Activated CD8-positive, alpha-beta T cell treated with anti-CD3 and anti-CD28 coated beads for 36 hours (primary cell): ENCODE results near the gene CEP152. TPM values are rescaled to one million over a fixed set of nuclear protein-coding genes. Genes with fewer than 3 reads are reported as not detected.
"Not testable (repeated sequence)": the region's sequence is repeated elsewhere in the genome, so short reads cannot be mapped to it uniquely, and the experiment has no call there.

ENCODE experiments used
- ATAC-seq: fragments of 200-7000 bp; cut with Tn5 transposase; one replicate; pipeline ENCODE4 v1.10.0; 2021; ENCODE audit warnings: mild to moderate bottlenecking, moderate library complexity
- CTCF ChIA-PET: fragments of 350-600 bp; sonication (Branson Sonifier 250); formaldehyde crosslinking; loops from one replicate; lab custom pipeline; 2021; ENCODE audit warnings: antibody characterized with exemption; lab: Charles Lee
- POLR2A ChIA-PET: fragments of 350-600 bp; sonication (Branson Sonifier 250); formaldehyde crosslinking; loops from one replicate; lab custom pipeline; 2021; ENCODE audit warnings: antibody characterized with exemption; lab: Charles Lee
- DNase-seq: peaks from one replicate; pipeline ENCODE4 v3.0.0-alpha.2; 2020
- H3K27ac Mint-ChIP-seq: one replicate; pipeline ENCODE4 v1.8.0; 2021; ENCODE audit warnings: mild to moderate bottlenecking, mixed read lengths
- H3K27me3 Mint-ChIP-seq: one replicate; pipeline ENCODE4 v1.8.0; 2021; ENCODE audit warnings: mixed read lengths
- H3K36me3 Mint-ChIP-seq: one replicate; pipeline ENCODE4 v1.8.0; 2021; ENCODE audit warnings: low read depth, mixed read lengths
- H3K4me1 Mint-ChIP-seq: one replicate; pipeline ENCODE4 v1.8.0; 2021; ENCODE audit warnings: low read depth, mixed read lengths
- H3K4me3 Mint-ChIP-seq: one replicate; pipeline ENCODE4 v1.8.0; 2021; ENCODE audit warnings: mild to moderate bottlenecking, moderate library complexity, mixed read lengths
- H3K9me3 Mint-ChIP-seq: one replicate; pipeline ENCODE4 v1.8.0; 2021; ENCODE audit warnings: mixed read lengths
- intact Hi-C: fragments of 100-400 bp; cut with micrococcal nuclease; formaldehyde crosslinking; loops from one replicate; pipeline ENCODE4 v1.10.0; 2022
- total RNA-seq, 2 experiments: library from RNA; stranded (reverse); gene quantifications; one replicate each; pipeline ENCODE4 v1.2.3, GENCODE V29; 2021
- TF ChIP-seq, protein P1 (sequence below): fragments of 200-600 bp; IDR thresholded peaks from one replicate; pipeline ENCODE4 v1.8.0; 2022; ENCODE audit warnings: antibody characterized with exemption, mild to moderate bottlenecking

Gene CEP152
- total RNA-seq, 2 experiments from 2014 or later = 39.2 to 39.7 TPM

DNA sequence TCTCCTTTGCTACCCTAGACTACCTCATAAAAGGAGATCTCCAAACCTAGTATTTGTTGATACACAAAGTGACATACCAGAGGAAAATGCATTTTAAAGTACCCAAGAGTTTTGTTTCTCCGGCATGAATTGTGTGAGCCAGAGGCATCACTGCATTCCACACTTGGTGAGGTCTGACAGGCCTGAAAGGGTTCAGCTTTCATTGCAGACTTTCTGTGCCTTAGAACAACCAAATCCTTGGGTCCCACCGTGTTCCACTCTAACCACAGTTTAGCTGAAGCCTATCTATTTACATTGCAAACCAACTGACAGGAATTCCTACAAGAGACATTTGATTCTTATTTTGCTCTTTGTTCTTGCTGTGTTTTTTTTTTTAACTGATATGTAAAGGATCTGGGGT is 46.1 kb upstream of the CEP152 start:
- intact Hi-C loops = no loop called here
- H3K4me1 Mint-ChIP-seq = peaks cover 2% of the 10 kb centered on the region
- TF ChIP-seq, protein P1, sequence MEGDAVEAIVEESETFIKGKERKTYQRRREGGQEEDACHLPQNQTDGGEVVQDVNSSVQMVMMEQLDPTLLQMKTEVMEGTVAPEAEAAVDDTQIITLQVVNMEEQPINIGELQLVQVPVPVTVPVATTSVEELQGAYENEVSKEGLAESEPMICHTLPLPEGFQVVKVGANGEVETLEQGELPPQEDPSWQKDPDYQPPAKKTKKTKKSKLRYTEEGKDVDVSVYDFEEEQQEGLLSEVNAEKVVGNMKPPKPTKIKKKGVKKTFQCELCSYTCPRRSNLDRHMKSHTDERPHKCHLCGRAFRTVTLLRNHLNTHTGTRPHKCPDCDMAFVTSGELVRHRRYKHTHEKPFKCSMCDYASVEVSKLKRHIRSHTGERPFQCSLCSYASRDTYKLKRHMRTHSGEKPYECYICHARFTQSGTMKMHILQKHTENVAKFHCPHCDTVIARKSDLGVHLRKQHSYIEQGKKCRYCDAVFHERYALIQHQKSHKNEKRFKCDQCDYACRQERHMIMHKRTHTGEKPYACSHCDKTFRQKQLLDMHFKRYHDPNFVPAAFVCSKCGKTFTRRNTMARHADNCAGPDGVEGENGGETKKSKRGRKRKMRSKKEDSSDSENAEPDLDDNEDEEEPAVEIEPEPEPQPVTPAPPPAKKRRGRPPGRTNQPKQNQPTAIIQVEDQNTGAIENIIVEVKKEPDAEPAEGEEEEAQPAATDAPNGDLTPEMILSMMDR = no peak
- no peak for DNase-seq
- H3K27me3 Mint-ChIP-seq = peaks cover 7% of the 10 kb centered on the region
- no peaks in the 10 kb centered on the region for H3K36me3 Mint-ChIP-seq
- H3K4me3 Mint-ChIP-seq = no peak overlapping the region
- ChIA-PET CTCF (no interaction called here), POLR2A (interaction anchor here (0.6 kb wide), 2 partner anchors 582 to 1465 kb away, joined by 3 to 4 read pairs; no protein-coding TSS in a partner anchor)
- peaks cover 2% of the 10 kb centered on the region for H3K9me3 Mint-ChIP-seq
- no peak for ATAC-seq
- no peak overlapping the region for H3K27ac Mint-ChIP-seq

DNA sequence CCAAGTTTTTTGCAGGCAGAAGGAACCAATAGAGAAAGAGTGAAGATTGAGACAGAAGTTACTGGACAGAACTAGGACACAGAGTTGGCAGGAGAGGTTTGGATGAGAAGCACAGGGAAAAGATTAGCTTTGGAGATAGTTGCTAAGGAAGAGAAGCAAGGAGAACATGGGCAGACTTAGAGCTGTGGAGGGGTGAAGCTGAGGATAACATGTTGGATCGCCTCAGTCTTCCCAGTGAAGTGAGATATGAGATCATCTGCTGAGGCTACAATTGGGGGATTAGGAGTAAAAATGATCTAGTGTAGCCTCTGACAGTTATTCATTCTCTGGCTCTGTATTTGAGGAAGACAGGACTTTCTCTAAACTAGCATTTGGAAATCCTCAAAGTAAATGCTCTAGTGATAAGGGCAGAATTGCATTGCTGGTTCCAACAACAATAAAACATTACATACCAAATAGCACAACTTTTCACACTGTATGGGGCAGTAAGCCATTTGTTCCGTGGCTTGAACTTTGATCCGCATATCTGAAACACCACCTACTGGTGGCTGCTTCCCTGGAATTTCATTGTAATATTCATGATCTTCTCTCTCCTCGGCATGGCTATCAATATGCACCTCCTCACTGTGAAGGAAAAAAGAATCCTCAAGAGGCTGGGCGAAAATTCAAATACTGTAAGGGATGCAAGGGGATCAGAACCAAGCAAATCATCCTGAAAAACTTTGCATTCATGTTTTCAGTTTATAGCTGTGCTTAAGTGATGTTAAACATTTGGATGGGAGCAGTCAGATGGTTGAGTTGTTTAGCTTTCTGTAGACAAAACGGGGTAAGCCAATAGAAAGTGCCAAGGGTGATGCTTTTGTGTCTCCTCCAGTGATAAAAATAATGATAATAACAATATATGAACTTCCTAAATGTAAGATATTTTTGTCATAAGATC is 44.9 kb upstream of the CEP152 start:
- POLR2A ChIA-PET = no interaction called here
- Mint-ChIP-seq H3K9me3 (peaks cover 2% of the 10 kb centered on the region), H3K27ac (no peak overlapping the region), H3K4me1 (no peaks in the 10 kb centered on the region), H3K4me3 (no peak overlapping the region), H3K36me3 (no peaks in the 10 kb centered on the region), H3K27me3 (peaks cover 7% of the 10 kb centered on the region)
- CTCF ChIA-PET = no interaction called here
- DNase-seq (no peak), ATAC-seq (no peak)
- intact Hi-C loops = no loop called here
- TF ChIP-seq, protein P1 = no peak

DNA sequence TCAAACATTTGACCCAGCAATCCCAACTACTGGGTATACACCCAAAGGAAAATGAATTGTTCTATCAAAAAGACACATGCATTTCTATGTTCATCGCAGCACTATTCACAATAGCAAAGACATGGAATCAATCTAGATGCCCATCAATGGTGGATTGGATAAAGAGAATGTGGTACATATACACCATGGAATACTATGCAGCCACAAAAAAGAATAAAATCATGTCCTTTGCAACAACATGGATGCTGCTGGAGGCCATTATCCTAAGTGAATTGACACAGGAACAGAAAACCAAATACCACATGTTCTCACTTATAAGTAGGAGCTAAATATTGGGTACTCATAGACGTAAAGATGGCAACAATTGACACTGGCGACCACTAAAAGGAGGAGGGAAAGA is 43.6 kb upstream of the CEP152 start:
- H3K4me3 Mint-ChIP-seq, intact Hi-C loops, H3K36me3 Mint-ChIP-seq, ATAC-seq, POLR2A ChIA-PET, CTCF ChIA-PET, H3K27ac Mint-ChIP-seq, H3K9me3 Mint-ChIP-seq, H3K4me1 Mint-ChIP-seq, DNase-seq, H3K27me3 Mint-ChIP-seq: not testable (repeated sequence)

DNA sequence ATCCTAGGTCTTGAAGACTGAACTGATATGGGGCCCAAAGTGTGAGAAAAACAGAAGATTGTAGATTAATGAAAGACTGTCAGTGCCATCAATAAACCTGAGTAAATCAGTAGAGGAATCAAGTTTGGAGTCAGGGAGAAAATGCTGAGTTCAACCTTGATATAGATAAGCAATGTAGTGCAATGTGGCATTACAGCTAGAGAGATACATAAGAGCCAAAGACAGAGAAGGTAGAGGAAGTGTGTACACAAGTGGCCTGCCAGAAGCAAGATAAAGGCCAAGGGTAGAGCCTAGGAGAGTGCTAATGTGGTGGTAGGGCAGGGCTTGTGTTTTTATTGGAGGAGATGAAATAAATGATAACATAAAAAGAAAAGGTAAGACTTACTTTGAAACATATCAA is 41.1 kb upstream of the CEP152 start:
- TF ChIP-seq, protein P1 = no peak
- Mint-ChIP-seq H3K36me3 (no peaks in the 10 kb centered on the region), H3K4me3 (no peak overlapping the region), H3K27me3 (peaks cover 8% of the 10 kb centered on the region), H3K9me3 (peaks cover 2% of the 10 kb centered on the region), H3K27ac (no peak overlapping the region), H3K4me1 (no peaks in the 10 kb centered on the region)
- CTCF ChIA-PET = no interaction called here
- DNase-seq (no peak), ATAC-seq (no peak)
- intact Hi-C loops = no loop called here
- POLR2A ChIA-PET = no interaction called here

DNA sequence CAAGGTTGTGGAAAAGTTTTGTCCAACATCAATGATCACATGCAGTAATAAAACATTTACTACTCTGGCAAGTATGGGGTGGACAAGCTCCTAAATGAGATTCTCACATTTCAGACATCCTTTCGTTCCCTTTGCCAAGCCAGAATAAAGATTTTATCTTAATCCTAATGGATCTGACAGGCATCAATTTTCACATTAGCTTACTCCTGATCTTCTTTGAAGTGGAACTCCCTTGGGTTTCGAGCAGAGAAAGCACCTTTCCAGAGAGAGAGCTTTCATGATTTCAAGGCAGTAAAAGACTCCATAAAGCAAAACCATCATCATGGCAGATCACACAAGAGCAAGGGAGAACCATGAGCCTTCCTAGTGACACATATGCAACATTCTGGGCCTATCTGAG is 39.8 kb upstream of the CEP152 start:
- no peak for DNase-seq
- TF ChIP-seq, protein P1 = no peak
- Mint-ChIP-seq H3K27me3 (peaks cover 8% of the 10 kb centered on the region), H3K27ac (no peak overlapping the region), H3K4me1 (no peaks in the 10 kb centered on the region), H3K36me3 (no peaks in the 10 kb centered on the region), H3K9me3 (peaks cover 2% of the 10 kb centered on the region), H3K4me3 (no peak overlapping the region)
- ChIA-PET POLR2A (no interaction called here), CTCF (no interaction called here)
- ATAC-seq = no peak
- intact Hi-C loops = no loop called here
